Lower leg skin (tissue), 3 donors: ENCODE results near the gene LRP1.

Experiments
- CTCF ChIP-seq, 3 donors: fragments of 450-650 bp; IDR thresholded peaks; one replicate each; pipeline ENCODE4 v1.5.1; 2016; ENCODE audit warnings: antibody characterized with exemption in 3 of 3, mild to moderate bottlenecking in 3 of 3, moderate library complexity in 2 of 3
- POLR2A ChIP-seq, 2 donors: fragments of 450-650 bp; IDR thresholded peaks; one replicate each; pipeline ENCODE4 v1.6.1; 2016 to 2017; ENCODE audit warnings: antibody characterized with exemption in 2 of 2, mild to moderate bottlenecking in 1 of 2, moderate library complexity in 1 of 2

- TF ChIP-seq CTCF (IDR thresholded peaks at IDR 0.05) (no peak), POLR2A (IDR thresholded peaks at IDR 0.05) (no peak)
Measured at GRCh38 chr12:57195611-57196371, 67.5 kb downstream of the LRP1 start.
